ENCODE data around the gene TAF1.
"Not testable (repeated sequence)": the region's sequence is repeated elsewhere in the genome, so short reads cannot be mapped to it uniquely, and the experiment has no call there.

The TAF1 gene

GRCh38 chrX:71391725-71392124, 25.6 kb downstream of the TAF1 start:
- H2BK120ac ChIP-seq (ENCODE audit: low read depth, low read length); H4K8ac ChIP-seq (ENCODE audit: low read depth, low read length); H3K14ac ChIP-seq (ENCODE audit: low read length); H2AK5ac ChIP-seq (ENCODE audit: low read depth, low read length); H3K4ac ChIP-seq (ENCODE audit: low read length); H4K91ac ChIP-seq (ENCODE audit: low read depth, low read length, poor library complexity); H3K9ac ChIP-seq (ENCODE audit: low read depth, low read length, poor library complexity); H3K9me3 ChIP-seq (replicated peaks in 1 of 2; ENCODE audit: control insufficient read depth in 2 of 2, insufficient read depth in 1 of 2, low read depth in 1 of 2, low read length in 2 of 2); H3K18ac ChIP-seq (ENCODE audit: low read length); H2BK12ac ChIP-seq (ENCODE audit: low read length); H2BK15ac ChIP-seq (ENCODE audit: low read length); H3K4me3 ChIP-seq (ENCODE audit: low read length in 2 of 2); H2BK5ac ChIP-seq (ENCODE audit: low read length); H3K27me3 ChIP-seq (ENCODE audit: control insufficient read depth in 3 of 3, insufficient read depth in 3 of 3, low read depth in 1 of 3, low read length in 3 of 3); H3K23ac ChIP-seq (ENCODE audit: low read depth, low read length, poor library complexity); H3K27ac ChIP-seq (replicated peaks; ENCODE audit: low read length); DNase-seq (ENCODE audit: low spot score); H2AFZ ChIP-seq (ENCODE audit: low read length); H3K4me2 ChIP-seq (ENCODE audit: insufficient read depth, low read length, poor library complexity, severe bottlenecking); H3K79me1 ChIP-seq (ENCODE audit: low read depth, low read length); H3K4me1 ChIP-seq (ENCODE audit: control insufficient read depth in 2 of 2, insufficient read depth in 1 of 2, low read depth in 1 of 2, low read length in 2 of 2): not testable (repeated sequence)
- WGBS, 2 donors (ENCODE audit: extremely low coverage in 2 of 2, insufficient read length in 2 of 2, insufficient replicate concordance in 1 of 2) = no CpG with 5 or more reads among the region's 4 CpGs
- H3K36me3 ChIP-seq (replicated peaks in 1 of 2; ENCODE audit: control insufficient read depth in 2 of 2, insufficient read depth in 2 of 2, low read length in 2 of 2) = peaks cover 9 to 95% of the 10 kb centered on the region in 2 donors

- no peak overlapping the region for H3K9ac ChIP-seq (ENCODE audit: low read depth, low read length, poor library complexity)
- H2BK5ac ChIP-seq (ENCODE audit: low read length) = no peak overlapping the region
- no peak overlapping the region for H3K4ac ChIP-seq (ENCODE audit: low read length)
- no peaks in the 10 kb centered on the region for H3K4me1 ChIP-seq (ENCODE audit: control insufficient read depth in 2 of 2, insufficient read depth in 1 of 2, low read depth in 1 of 2, low read length in 2 of 2)
- peaks cover 7 to 95% of the 10 kb centered on the region in 2 donors for H3K36me3 ChIP-seq (replicated peaks in 1 of 2; ENCODE audit: control insufficient read depth in 2 of 2, insufficient read depth in 2 of 2, low read length in 2 of 2)
- no peak overlapping the region for H3K27ac ChIP-seq (replicated peaks; ENCODE audit: low read length)
- no peaks in the 10 kb centered on the region for H3K79me1 ChIP-seq (ENCODE audit: low read depth, low read length)
- no CpG with 5 or more reads among the region's 5 CpGs for WGBS, 2 donors (ENCODE audit: extremely low coverage in 2 of 2, insufficient read length in 2 of 2, insufficient replicate concordance in 1 of 2)
- no peak overlapping the region for H2AK5ac ChIP-seq (ENCODE audit: low read depth, low read length)
- no peak overlapping the region for H2AFZ ChIP-seq (ENCODE audit: low read length)
- no peaks in the 10 kb centered on the region for H3K9me3 ChIP-seq (replicated peaks in 1 of 2; ENCODE audit: control insufficient read depth in 2 of 2, insufficient read depth in 1 of 2, low read depth in 1 of 2, low read length in 2 of 2)
- H3K18ac ChIP-seq (ENCODE audit: low read length) = no peak overlapping the region
- no peak overlapping the region for H3K23ac ChIP-seq (ENCODE audit: low read depth, low read length, poor library complexity)
- H2BK120ac ChIP-seq (ENCODE audit: low read depth, low read length) = no peak overlapping the region
- no peak overlapping the region for H2BK15ac ChIP-seq (ENCODE audit: low read length)
- no peak overlapping the region for H3K4me2 ChIP-seq (ENCODE audit: insufficient read depth, low read length, poor library complexity, severe bottlenecking)
- H3K14ac ChIP-seq (ENCODE audit: low read length) = no peak overlapping the region
- no peak overlapping the region for H4K8ac ChIP-seq (ENCODE audit: low read depth, low read length)
- no peaks in the 10 kb centered on the region for H3K27me3 ChIP-seq (ENCODE audit: control insufficient read depth in 3 of 3, insufficient read depth in 3 of 3, low read depth in 1 of 3, low read length in 3 of 3)
- no peak overlapping the region for H3K4me3 ChIP-seq (ENCODE audit: low read length in 2 of 2)
- no peak overlapping the region for H4K91ac ChIP-seq (ENCODE audit: low read depth, low read length, poor library complexity)
- H2BK12ac ChIP-seq (ENCODE audit: low read length) = no peak overlapping the region
- no peak for DNase-seq (ENCODE audit: low spot score)
These were observed 27.8 kb downstream of the TAF1 start for GRCh38 chrX:71393919-71394318.

- Histone ChIP-seq H4K8ac (ENCODE audit: low read depth, low read length) (no peak overlapping the region), H3K4ac (ENCODE audit: low read length) (no peak overlapping the region), H2AFZ (ENCODE audit: low read length) (no peak overlapping the region), H4K91ac (ENCODE audit: low read depth, low read length, poor library complexity) (no peak overlapping the region), H2AK5ac (ENCODE audit: low read depth, low read length) (no peak overlapping the region), H3K23ac (ENCODE audit: low read depth, low read length, poor library complexity) (no peak overlapping the region), H3K9me3 (replicated peaks in 1 of 2; ENCODE audit: control insufficient read depth in 2 of 2, insufficient read depth in 1 of 2, low read depth in 1 of 2, low read length in 2 of 2) (no peaks in the 10 kb centered on the region), H3K79me1 (ENCODE audit: low read depth, low read length) (no peaks in the 10 kb centered on the region), H3K14ac (ENCODE audit: low read length) (no peak overlapping the region), H2BK15ac (ENCODE audit: low read length) (no peak overlapping the region), H2BK5ac (ENCODE audit: low read length) (no peak overlapping the region), H3K27me3 (ENCODE audit: control insufficient read depth in 3 of 3, insufficient read depth in 3 of 3, low read depth in 1 of 3, low read length in 3 of 3) (no peaks in the 10 kb centered on the region), H2BK120ac (ENCODE audit: low read depth, low read length) (no peak overlapping the region), H2BK12ac (ENCODE audit: low read length) (no peak overlapping the region), H3K9ac (ENCODE audit: low read depth, low read length, poor library complexity) (no peak overlapping the region), H3K27ac (replicated peaks; ENCODE audit: low read length) (no peak overlapping the region), H3K4me2 (ENCODE audit: insufficient read depth, low read length, poor library complexity, severe bottlenecking) (no peak overlapping the region), H3K4me3 (ENCODE audit: low read length in 2 of 2) (no peak overlapping the region), H3K4me1 (ENCODE audit: control insufficient read depth in 2 of 2, insufficient read depth in 1 of 2, low read depth in 1 of 2, low read length in 2 of 2) (no peaks in the 10 kb centered on the region), H3K36me3 (replicated peaks in 1 of 2; ENCODE audit: control insufficient read depth in 2 of 2, insufficient read depth in 2 of 2, low read length in 2 of 2) (peaks cover 7 to 92% of the 10 kb centered on the region in 2 donors), H3K18ac (ENCODE audit: low read length) (no peak overlapping the region)
- no peak for DNase-seq (ENCODE audit: low spot score)
- no CpG with 5 or more reads among the region's 5 CpGs for WGBS, 2 donors (ENCODE audit: extremely low coverage in 2 of 2, insufficient read length in 2 of 2, insufficient replicate concordance in 1 of 2)
These were observed 30.4 kb downstream of the TAF1 start for GRCh38 chrX:71396576-71396975.

GRCh38 chrX:71400710-71401109, 34.6 kb downstream of the TAF1 start:
- H3K27ac ChIP-seq (replicated peaks; ENCODE audit: low read length) = no peak overlapping the region
- H2BK12ac ChIP-seq (ENCODE audit: low read length) = no peak overlapping the region
- no peak overlapping the region for H4K91ac ChIP-seq (ENCODE audit: low read depth, low read length, poor library complexity)
- no peaks in the 10 kb centered on the region for H3K27me3 ChIP-seq (ENCODE audit: control insufficient read depth in 3 of 3, insufficient read depth in 3 of 3, low read depth in 1 of 3, low read length in 3 of 3)
- WGBS, 2 donors (ENCODE audit: extremely low coverage in 2 of 2, insufficient read length in 2 of 2, insufficient replicate concordance in 1 of 2) = no CpG with 5 or more reads among the region's 1 CpG
- H2BK120ac ChIP-seq (ENCODE audit: low read depth, low read length) = no peak overlapping the region
- no peaks in the 10 kb centered on the region for H3K79me1 ChIP-seq (ENCODE audit: low read depth, low read length)
- H3K9me3 ChIP-seq (replicated peaks in 1 of 2; ENCODE audit: control insufficient read depth in 2 of 2, insufficient read depth in 1 of 2, low read depth in 1 of 2, low read length in 2 of 2) = no peaks in the 10 kb centered on the region
- no peak overlapping the region for H2AK5ac ChIP-seq (ENCODE audit: low read depth, low read length)
- DNase-seq (ENCODE audit: low spot score) = no peak
- H2AFZ ChIP-seq (ENCODE audit: low read length) = no peak overlapping the region
- no peak overlapping the region for H3K4ac ChIP-seq (ENCODE audit: low read length)
- H3K23ac ChIP-seq (ENCODE audit: low read depth, low read length, poor library complexity) = no peak overlapping the region
- no peaks in the 10 kb centered on the region for H3K4me1 ChIP-seq (ENCODE audit: control insufficient read depth in 2 of 2, insufficient read depth in 1 of 2, low read depth in 1 of 2, low read length in 2 of 2)
- no peak overlapping the region for H3K9ac ChIP-seq (ENCODE audit: low read depth, low read length, poor library complexity)
- no peak overlapping the region for H3K14ac ChIP-seq (ENCODE audit: low read length)
- H2BK5ac ChIP-seq (ENCODE audit: low read length) = no peak overlapping the region
- H3K18ac ChIP-seq (ENCODE audit: low read length) = no peak overlapping the region
- no peak overlapping the region for H2BK15ac ChIP-seq (ENCODE audit: low read length)
- H3K4me2 ChIP-seq (ENCODE audit: insufficient read depth, low read length, poor library complexity, severe bottlenecking) = no peak overlapping the region
- H3K36me3 ChIP-seq (replicated peaks in 1 of 2; ENCODE audit: control insufficient read depth in 2 of 2, insufficient read depth in 2 of 2, low read length in 2 of 2) = peaks cover 3 to 88% of the 10 kb centered on the region in 2 donors
- no peak overlapping the region for H4K8ac ChIP-seq (ENCODE audit: low read depth, low read length)
- no peak overlapping the region for H3K4me3 ChIP-seq (ENCODE audit: low read length in 2 of 2)
